Measurements from ENCODE around the gene LIMK2. TPM values are rescaled to one million over a fixed set of nuclear protein-coding genes. Genes with fewer than 3 reads are reported as not detected.

LIMK2 gene
- total RNA-seq, 2 donors from 2014 or later = 27.5 to 79.8 TPM

GRCh38 chr22:31274017-31274416 lies 61.9 kb downstream of the LIMK2 start:
- Histone ChIP-seq H3K4me1 (peaks cover 9% of the 10 kb centered on the region), H3K4me3 (no peak overlapping the region), H3K9me3 (no peaks in the 10 kb centered on the region), H3K27ac (no peak overlapping the region), H3K27me3 (no peaks in the 10 kb centered on the region), H3K36me3 (replicated peaks in 1 of 2; ENCODE audit: insufficient read depth in 1 of 2, low read depth in 2 of 2) (peaks cover 0 to 22% of the 10 kb centered on the region in 2 donors)
- DNase-seq (peak in 2 of 4 donors; percentile 48 to 59), ATAC-seq (peak; percentile 64)
- 43 to 49% methylated on average over 3 of the region's 3 CpGs for WGBS, 2 donors
- intact Hi-C loops (cut with DNase I) = no loop called here
- no peak for TF ChIP-seq POLR2A (IDR thresholded peaks at IDR 0.05)
- no peak for TF ChIP-seq CTCF (IDR thresholded peaks at IDR 0.05)

GRCh38 chr22:31275018-31275417 lies 62.9 kb downstream of the LIMK2 start:
- Histone ChIP-seq H3K27ac (no peak overlapping the region), H3K9me3 (no peaks in the 10 kb centered on the region), H3K27me3 (no peaks in the 10 kb centered on the region), H3K36me3 (replicated peaks in 1 of 2; ENCODE audit: insufficient read depth in 1 of 2, low read depth in 2 of 2) (peaks cover 0 to 23% of the 10 kb centered on the region in 2 donors), H3K4me1 (peaks cover 9% of the 10 kb centered on the region), H3K4me3 (no peak overlapping the region)
- ATAC-seq (no peak), DNase-seq (peak in 1 of 4 donors; percentile 34)
- intact Hi-C loops (cut with DNase I) = no loop called here
- WGBS, 2 donors = 25 to 42% methylated on average over 6 of the region's 6 CpGs
- TF ChIP-seq POLR2A (IDR thresholded peaks at IDR 0.05) = no peak
- TF ChIP-seq CTCF (IDR thresholded peaks at IDR 0.05) = no peak

GRCh38 chr22:31275576-31275975 lies 63.5 kb downstream of the LIMK2 start:
- peaks cover 9% of the 10 kb centered on the region for H3K4me1 ChIP-seq
- ATAC-seq (no peak), DNase-seq (no peak)
- intact Hi-C loops (cut with DNase I) = no loop called here
- H3K9me3 ChIP-seq = no peaks in the 10 kb centered on the region
- H3K4me3 ChIP-seq = no peak overlapping the region
- WGBS, 2 donors = 58 to 75% methylated on average over 5 of the region's 5 CpGs
- H3K27ac ChIP-seq = no peak overlapping the region
- H3K27me3 ChIP-seq = no peaks in the 10 kb centered on the region
- peaks cover 0 to 23% of the 10 kb centered on the region in 2 donors for H3K36me3 ChIP-seq (replicated peaks in 1 of 2; ENCODE audit: insufficient read depth in 1 of 2, low read depth in 2 of 2)
- TF ChIP-seq CTCF (IDR thresholded peaks at IDR 0.05) (no peak), POLR2A (IDR thresholded peaks at IDR 0.05) (no peak)

- ATAC-seq = no peak
- Histone ChIP-seq H3K4me1 (peaks cover 9% of the 10 kb centered on the region), H3K27me3 (no peaks in the 10 kb centered on the region), H3K4me3 (no peak overlapping the region), H3K9me3 (no peaks in the 10 kb centered on the region), H3K36me3 (replicated peaks in 1 of 2; ENCODE audit: insufficient read depth in 1 of 2, low read depth in 2 of 2) (peaks cover 0 to 22% of the 10 kb centered on the region in 2 donors), H3K27ac (no peak overlapping the region)
- 88 to 95% methylated on average over 17 to 63 of the region's 69 CpGs for WGBS, 2 donors
- no peak for TF ChIP-seq POLR2A (IDR thresholded peaks at IDR 0.05)
- no peak for TF ChIP-seq CTCF (IDR thresholded peaks at IDR 0.05)
- intact Hi-C loops (cut with DNase I) = no loop called here
- no peak for DNase-seq
These were observed 64.5 kb downstream of the LIMK2 start for GRCh38 chr22:31276426-31277167.

- DNase-seq = no peak
- H3K4me3 ChIP-seq = no peak overlapping the region
- no peaks in the 10 kb centered on the region for H3K9me3 ChIP-seq
- ATAC-seq = no peak
- peaks cover 0 to 22% of the 10 kb centered on the region in 2 donors for H3K36me3 ChIP-seq (replicated peaks in 1 of 2; ENCODE audit: insufficient read depth in 1 of 2, low read depth in 2 of 2)
- H3K27me3 ChIP-seq = no peaks in the 10 kb centered on the region
- WGBS, 2 donors = 76 to 86% methylated on average over 5 of the region's 5 CpGs
- TF ChIP-seq CTCF (IDR thresholded peaks at IDR 0.05) (no peak), POLR2A (IDR thresholded peaks at IDR 0.05) (no peak)
- intact Hi-C loops (cut with DNase I) = no loop called here
- H3K27ac ChIP-seq = no peak overlapping the region
- H3K4me1 ChIP-seq = peaks cover 9% of the 10 kb centered on the region
These were observed 65.6 kb downstream of the LIMK2 start for GRCh38 chr22:31277741-31278140.

All from body of pancreas (tissue), 4 donors.